Skeletal muscle satellite cell (primary cell): ENCODE results near the gene SPHK2.
"Not testable (repeated sequence)": the region's sequence is repeated elsewhere in the genome, so short reads cannot be mapped to it uniquely, and the experiment has no call there.

ENCODE experiments used
- H3K27me3 ChIP-seq: 2 replicates; pipeline ENCODE4 v1.7.0; 2013; ENCODE audit warnings: low read length; ENCODE audit not compliant: control insufficient read depth, insufficient read depth
- H3K36me3 ChIP-seq: 2 replicates; pipeline ENCODE4 v1.7.0; 2013; ENCODE audit warnings: mild to moderate bottlenecking, control low read depth, low read length; ENCODE audit not compliant: insufficient read depth
- H3K4me1 ChIP-seq: 2 replicates; pipeline ENCODE4 v1.7.0; 2013; ENCODE audit warnings: low read length; ENCODE audit not compliant: control insufficient read depth, insufficient read depth
- H3K4me2 ChIP-seq: 2 replicates; pipeline ENCODE4 v1.7.0; 2013; ENCODE audit warnings: mild to moderate bottlenecking, low read length
- H3K4me3 ChIP-seq: 2 replicates; pipeline ENCODE4 v1.7.0; 2013; ENCODE audit warnings: low read length
- H3K9ac ChIP-seq: 2 replicates; pipeline ENCODE4 v1.7.0; 2013; ENCODE audit warnings: mild to moderate bottlenecking, low read depth, low read length, moderate library complexity
- H3K9me3 ChIP-seq: replicated peaks from 2 replicates; pipeline ENCODE4 v1.7.0; 2013; ENCODE audit warnings: mild to moderate bottlenecking, control low read depth, low read length

The SPHK2 gene

GRCh38 chr19:48629599-48630295 lies 10.4 kb downstream of the SPHK2 start:
- no peaks in the 10 kb centered on the region for H3K27me3 ChIP-seq

GRCh38 chr19:48630296-48631063 lies 11.2 kb downstream of the SPHK2 start:
- no peaks in the 10 kb centered on the region for H3K36me3 ChIP-seq
- H3K9ac ChIP-seq: peak overlapping the region; percentile 42

More at GRCh38 chr19:48629599-48630295, 10.4 kb downstream of the SPHK2 start:
- peak overlapping the region; percentile 72 for H3K4me2 ChIP-seq
- peak overlapping the region; percentile 47 for H3K4me3 ChIP-seq
- H3K9me3 ChIP-seq: no peaks in the 10 kb centered on the region
- H3K9ac ChIP-seq: no peak overlapping the region
- H3K36me3 ChIP-seq: peaks cover 4% of the 10 kb centered on the region
- peaks cover 37% of the 10 kb centered on the region for H3K4me1 ChIP-seq

GRCh38 chr19:48631225-48631624 lies 11.9 kb downstream of the SPHK2 start:
- Histone ChIP-seq H3K27me3 (no peaks in the 10 kb centered on the region), H3K4me3 (no peak overlapping the region), H3K36me3 (no peaks in the 10 kb centered on the region), H3K9me3 (no peaks in the 10 kb centered on the region), H3K4me2 (no peak overlapping the region), H3K4me1 (peaks cover 49% of the 10 kb centered on the region), H3K9ac (no peak overlapping the region)

More at GRCh38 chr19:48630296-48631063, 11.2 kb downstream of the SPHK2 start:
- peak overlapping the region; percentile 47 for H3K4me3 ChIP-seq
- H3K4me2 ChIP-seq: peak overlapping the region; percentile 72
- H3K9me3 ChIP-seq: no peaks in the 10 kb centered on the region
- no peaks in the 10 kb centered on the region for H3K27me3 ChIP-seq
- H3K4me1 ChIP-seq: peaks cover 43% of the 10 kb centered on the region

GRCh38 chr19:48632286-48632685 lies 13.0 kb downstream of the SPHK2 start:
- H3K9me3 ChIP-seq: not testable (repeated sequence)

GRCh38 chr19:48632692-48633147 lies 13.4 kb downstream of the SPHK2 start:
- Histone ChIP-seq H3K9me3 (no peaks in the 10 kb centered on the region), H3K4me2 (no peak overlapping the region), H3K27me3 (no peaks in the 10 kb centered on the region), H3K4me3 (no peak overlapping the region), H3K9ac (no peak overlapping the region), H3K4me1 (peaks cover 59% of the 10 kb centered on the region), H3K36me3 (no peaks in the 10 kb centered on the region)

More at GRCh38 chr19:48632286-48632685, 13.0 kb downstream of the SPHK2 start:
- H3K4me3 ChIP-seq, H3K27me3 ChIP-seq, H3K36me3 ChIP-seq, H3K4me2 ChIP-seq, H3K9ac ChIP-seq: not testable (repeated sequence)
- peaks cover 55% of the 10 kb centered on the region for H3K4me1 ChIP-seq

- no peaks in the 10 kb centered on the region for H3K36me3 ChIP-seq
- H3K9ac ChIP-seq: peak overlapping the region; percentile 68
- H3K9me3 ChIP-seq: no peaks in the 10 kb centered on the region
- peak overlapping the region; percentile 65 for H3K4me3 ChIP-seq
- peaks cover 62% of the 10 kb centered on the region for H3K4me1 ChIP-seq
- H3K27me3 ChIP-seq: no peaks in the 10 kb centered on the region
- H3K4me2 ChIP-seq: peak overlapping the region; percentile 86
Measured at GRCh38 chr19:48633148-48634035, 14.1 kb downstream of the SPHK2 start.

GRCh38 chr19:48634036-48634342 lies 14.7 kb downstream of the SPHK2 start:
- peak overlapping the region; percentile 86 for H3K4me2 ChIP-seq
- H3K27me3 ChIP-seq: no peaks in the 10 kb centered on the region
- no peaks in the 10 kb centered on the region for H3K36me3 ChIP-seq
- H3K4me3 ChIP-seq: peak overlapping the region; percentile 65
- H3K9ac ChIP-seq: peak overlapping the region; percentile 68
- peaks cover 62% of the 10 kb centered on the region for H3K4me1 ChIP-seq
- no peaks in the 10 kb centered on the region for H3K9me3 ChIP-seq

- Histone ChIP-seq H3K27me3 (no peaks in the 10 kb centered on the region), H3K9me3 (no peaks in the 10 kb centered on the region), H3K4me2 (peak overlapping the region; percentile 86), H3K4me3 (peak overlapping the region; percentile 65), H3K9ac (peak overlapping the region; percentile 68), H3K36me3 (no peaks in the 10 kb centered on the region), H3K4me1 (peaks cover 62% of the 10 kb centered on the region)
Measured at GRCh38 chr19:48634424-48635262, 15.3 kb downstream of the SPHK2 start.

- Histone ChIP-seq H3K9ac (peak overlapping the region; percentile 60), H3K36me3 (no peaks in the 10 kb centered on the region), H3K4me1 (peaks cover 54% of the 10 kb centered on the region), H3K27me3 (no peaks in the 10 kb centered on the region), H3K4me3 (peak overlapping the region; percentile 65), H3K4me2 (peak overlapping the region; percentile 86), H3K9me3 (no peaks in the 10 kb centered on the region)
Measured at GRCh38 chr19:48635263-48635965, 16.1 kb downstream of the SPHK2 start.
